HepG2 (cell line): ENCODE results near the gene SNX9. TPM values are rescaled to one million over a fixed set of nuclear protein-coding genes. Genes with fewer than 3 reads are reported as not detected.

Experiments used
- E2F5 ChIP-seq: sonication (generic); formaldehyde crosslinking; conservative IDR thresholded peaks from 2 replicates; pipeline ENCODE4 v1.4.0; 2020; ENCODE audit warnings: missing genetic modification reagents
- ETV5 ChIP-seq: IDR thresholded peaks from 2 replicates; pipeline ENCODE4 v1.6.1; 2018; ENCODE audit warnings: missing biosample characterization, missing genetic modification reagents, inconsistent platforms, borderline replicate concordance
- GABPB1 ChIP-seq: IDR thresholded peaks from 2 replicates; pipeline ENCODE4 v1.6.1; 2016; ENCODE audit warnings: mild to moderate bottlenecking, missing genetic modification reagents, moderate library complexity, missing compliant biosample characterization
- HHEX ChIP-seq: IDR thresholded peaks from 2 replicates; pipeline ENCODE4 v1.6.1; 2016; ENCODE audit warnings: control low read depth
- KDM5B ChIP-seq: sonication (generic); formaldehyde crosslinking; IDR thresholded peaks from 2 replicates; pipeline ENCODE4 v1.4.0; 2020; ENCODE audit warnings: missing genetic modification reagents, mild to moderate bottlenecking, borderline replicate concordance
- MAX ChIP-seq: IDR thresholded peaks from 2 replicates; pipeline ENCODE4 v1.6.1; 2012; ENCODE audit warnings: inconsistent platforms
- NR2F6 ChIP-seq, 2 experiments: IDR thresholded peaks; 2 replicates each; pipeline ENCODE4 v1.6.1; 2016; ENCODE audit warnings: antibody characterized with exemption in 1 of 2, mild to moderate bottlenecking in 1 of 2
- PCBP1 ChIP-seq: fragments of 200-400 bp; formaldehyde crosslinking; IDR thresholded peaks from 2 replicates; pipeline ENCODE4 v1.6.1; 2017; ENCODE audit warnings: mild to moderate bottlenecking, low read depth, low read length, borderline replicate concordance
- REPIN1 ChIP-seq: sonication (generic); formaldehyde crosslinking; IDR thresholded peaks from 2 replicates; pipeline ENCODE4 v1.8.0; 2022; ENCODE audit warnings: missing genetic modification reagents, low read depth, mild to moderate bottlenecking, borderline replicate concordance
- RFX3 ChIP-seq: IDR thresholded peaks from 2 replicates; pipeline ENCODE4 v1.6.1; 2016; ENCODE audit warnings: missing biosample characterization, missing genetic modification reagents
- RNF219 ChIP-seq: sonication (generic); formaldehyde crosslinking; IDR thresholded peaks from 2 replicates; pipeline ENCODE4 v1.5.0; 2020; ENCODE audit warnings: mild to moderate bottlenecking, missing genetic modification reagents
- TSC22D2 ChIP-seq: sonication (generic); formaldehyde crosslinking; IDR thresholded peaks from 2 replicates; pipeline ENCODE4 v1.5.1; 2020; ENCODE audit warnings: missing genetic modification reagents, mild to moderate bottlenecking, borderline replicate concordance
- YEATS4 ChIP-seq: sonication (generic); formaldehyde crosslinking; IDR thresholded peaks from 2 replicates; pipeline ENCODE4 v1.4.0; 2020; ENCODE audit warnings: missing genetic modification reagents, borderline replicate concordance
- ZBED4 ChIP-seq: sonication (generic); formaldehyde crosslinking; IDR thresholded peaks from 2 replicates; pipeline ENCODE4 v1.4.0; 2020; ENCODE audit warnings: missing genetic modification reagents, borderline replicate concordance
- ZNF329 ChIP-seq: sonication (generic); formaldehyde crosslinking; IDR thresholded peaks from 2 replicates; pipeline ENCODE4 v1.9.0; 2021; ENCODE audit warnings: low read depth, mild to moderate bottlenecking, missing genetic modification reagents
- ZNF564 ChIP-seq: sonication (generic); formaldehyde crosslinking; IDR thresholded peaks from 2 replicates; pipeline ENCODE4 v1.8.1; 2023; ENCODE audit warnings: mild to moderate bottlenecking, missing genetic modification reagents
- ZNF574 ChIP-seq: sonication (generic); formaldehyde crosslinking; IDR thresholded peaks from 2 replicates; pipeline ENCODE4 v1.4.0; 2020; ENCODE audit warnings: missing genetic modification reagents
- ZSCAN30 ChIP-seq: sonication (generic); formaldehyde crosslinking; IDR thresholded peaks from 2 replicates; pipeline ENCODE4 v1.5.0; 2020; ENCODE audit warnings: mild to moderate bottlenecking, missing genetic modification reagents
- polyA plus RNA-seq, 8 experiments: library from polyadenylated mRNA; depleted of rRNA in 3 of 8; stranded (reverse) in 7 of 8; unstranded in 1 of 8; fragments of >200 nt; fragmentation: Illumina TruSeq in 4 of 8; extraction: Trizol in 4 of 8; gene quantifications; 2 replicates each; pipeline versions ENCODE4 v1.2.1 to v1.2.3, GENCODE V29; 2011 to 2016; ENCODE audit warnings: low read depth in 4 of 8, missing spikeins in 1 of 8, mixed read lengths in 1 of 8; ENCODE audit not compliant: insufficient read depth in 1 of 8
- total RNA-seq, 5 experiments: library from RNA; depleted of rRNA; stranded (reverse); fragments of >200 nt; fragmentation: Illumina TruSeq; extraction: Trizol; gene quantifications; 2 replicates each; pipeline ENCODE4 v1.2.3, GENCODE V29; 2016; ENCODE audit warnings: low read depth in 1 of 5

Gene SNX9
- total and polyA plus RNA-seq, 2 of the 13 experiments (the other 11 are each of a cell fraction or from before 2014, with no cell fraction given) = 21.9 to 36.0 TPM

GRCh38 chr6:157981395-157982101, 158.5 kb downstream of the SNX9 start, which contains the start of gene SYNJ2 (continued):
- TF ChIP-seq RNF219 = no peak
- no peak for TF ChIP-seq RFX3 (CRISPR knock-in tag)
- peak; percentile 93 for TF ChIP-seq ETV5 (CRISPR knock-in tag)
- TF ChIP-seq ZNF564 (CRISPR knock-in tag) = peak; percentile 70; the same call in 1 of the 2 replicates
- TF ChIP-seq ZSCAN30 = no peak
- peak; percentile 61; the same call in 1 of the 2 replicates for TF ChIP-seq TSC22D2 (CRISPR knock-in tag)
- TF ChIP-seq ZBED4 (CRISPR knock-in tag) = peak; percentile 94
- TF ChIP-seq KDM5B (CRISPR knock-in tag) = peak; percentile 57; the same call in 1 of the 2 replicates
- peak; percentile 82 for TF ChIP-seq GABPB1
- TF ChIP-seq REPIN1 (CRISPR knock-in tag) = peak; percentile 48; the same call in 1 of the 2 replicates
- peak; percentile 48; the same call in 1 of the 2 replicates for TF ChIP-seq ZNF329
- peak; percentile 52 for TF ChIP-seq YEATS4
- TF ChIP-seq MAX = peak; percentile 79
- TF ChIP-seq PCBP1 = peak; percentile 11; the same call in 1 of the 2 replicates
- no peak for TF ChIP-seq NR2F6 (IDR thresholded peaks at IDR 0.05)
- peak; percentile 52; the same call in 1 of the 2 replicates for TF ChIP-seq NR2F6 (CRISPR knock-in tag; IDR thresholded peaks at IDR 0.05)
- 0 out of 2 replicates have a peak, but pooled peaks have one; percentile 31 for TF ChIP-seq HHEX (CRISPR knock-in tag)
- TF ChIP-seq ZNF574 (CRISPR knock-in tag) = peak; percentile 82
- peak; percentile 24 for TF ChIP-seq E2F5 (CRISPR knock-in tag)
